ENCODE data around the gene GNAT1. TPM values are rescaled to one million over a fixed set of nuclear protein-coding genes. Genes with fewer than 3 reads are reported as not detected.

GNAT1 gene
- total and polyA plus RNA-seq, 2 of the 13 experiments (the other 11 are each of a cell fraction or from before 2014, with no cell fraction given) = 0.15 TPM; not detected in 1

GRCh38 chr3:50245831-50246516, 54.6 kb downstream of the GNAT1 start (continued):
- TF ChIP-seq ZFX (CRISPR knock-in tag; IDR thresholded peaks at IDR 0.05; ENCODE audit: low read depth) (no peak; the same call in 1 of the 2 replicates), PREB (CRISPR knock-in tag; IDR thresholded peaks at IDR 0.05) (no peak), ZNF766 (CRISPR knock-in tag; IDR thresholded peaks at IDR 0.05; ENCODE audit: borderline replicate concordance) (no peak), ELF4 (CRISPR knock-in tag; IDR thresholded peaks at IDR 0.05; ENCODE audit: borderline replicate concordance) (no peak), NR2F2 (IDR thresholded peaks at IDR 0.05; ENCODE audit: borderline replicate concordance, low read depth) (no peak), ZNF512 (CRISPR knock-in tag; IDR thresholded peaks at IDR 0.05) (no peak), RBM39 (IDR thresholded peaks at IDR 0.05; ENCODE audit: low read depth, low read length, poor library complexity, severe bottlenecking) (peak; percentile 43), NFIB (CRISPR knock-in tag; IDR thresholded peaks at IDR 0.05; ENCODE audit: borderline replicate concordance) (no peak), ZNF510 (CRISPR knock-in tag; IDR thresholded peaks at IDR 0.05; ENCODE audit: low read depth) (no peak), MEIS2 (CRISPR knock-in tag; IDR thresholded peaks at IDR 0.05) (peak; percentile 65; the same call in 1 of the 2 replicates), ZNF839 (CRISPR knock-in tag; IDR thresholded peaks at IDR 0.05; ENCODE audit: borderline replicate concordance) (no peak), HDAC1 (CRISPR knock-in tag; IDR thresholded peaks at IDR 0.05) (peak; percentile 69; the same call in 1 of the 2 replicates), ZNF816 (CRISPR knock-in tag; IDR thresholded peaks at IDR 0.05; ENCODE audit: borderline replicate concordance) (no peak), CCAR2 (optimal IDR thresholded peaks at IDR 0.05; ENCODE audit: low read depth, low read length) (no peak), RARA (CRISPR knock-in tag; IDR thresholded peaks at IDR 0.05) (no peak), SRSF1 (optimal IDR thresholded peaks at IDR 0.05; ENCODE audit: low read depth, low read length) (no peak), ZNF446 (CRISPR knock-in tag; IDR thresholded peaks at IDR 0.05) (no peak), NFATC3 (CRISPR knock-in tag; IDR thresholded peaks at IDR 0.05) (no peak), CHD4 (IDR thresholded peaks at IDR 0.05; ENCODE audit: borderline replicate concordance, low read length) (no peak)
- TF ChIP-seq, protein P1, sequence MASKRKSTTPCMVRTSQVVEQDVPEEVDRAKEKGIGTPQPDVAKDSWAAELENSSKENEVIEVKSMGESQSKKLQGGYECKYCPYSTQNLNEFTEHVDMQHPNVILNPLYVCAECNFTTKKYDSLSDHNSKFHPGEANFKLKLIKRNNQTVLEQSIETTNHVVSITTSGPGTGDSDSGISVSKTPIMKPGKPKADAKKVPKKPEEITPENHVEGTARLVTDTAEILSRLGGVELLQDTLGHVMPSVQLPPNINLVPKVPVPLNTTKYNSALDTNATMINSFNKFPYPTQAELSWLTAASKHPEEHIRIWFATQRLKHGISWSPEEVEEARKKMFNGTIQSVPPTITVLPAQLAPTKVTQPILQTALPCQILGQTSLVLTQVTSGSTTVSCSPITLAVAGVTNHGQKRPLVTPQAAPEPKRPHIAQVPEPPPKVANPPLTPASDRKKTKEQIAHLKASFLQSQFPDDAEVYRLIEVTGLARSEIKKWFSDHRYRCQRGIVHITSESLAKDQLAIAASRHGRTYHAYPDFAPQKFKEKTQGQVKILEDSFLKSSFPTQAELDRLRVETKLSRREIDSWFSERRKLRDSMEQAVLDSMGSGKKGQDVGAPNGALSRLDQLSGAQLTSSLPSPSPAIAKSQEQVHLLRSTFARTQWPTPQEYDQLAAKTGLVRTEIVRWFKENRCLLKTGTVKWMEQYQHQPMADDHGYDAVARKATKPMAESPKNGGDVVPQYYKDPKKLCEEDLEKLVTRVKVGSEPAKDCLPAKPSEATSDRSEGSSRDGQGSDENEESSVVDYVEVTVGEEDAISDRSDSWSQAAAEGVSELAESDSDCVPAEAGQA (IDR thresholded peaks at IDR 0.05; ENCODE audit: low read depth) = no peak
- TF ChIP-seq, protein P1 (CRISPR knock-in tag; IDR thresholded peaks at IDR 0.05; ENCODE audit: borderline replicate concordance) = no peak

Measured in HepG2 (cell line).